GM12874 (cell line): ENCODE data around the gene OIP5.

Source experiments
- TF ChIP-seq, protein P1 (sequence below): IDR thresholded peaks from 2 replicates; pipeline ENCODE4 v1.5.1; 2011; ENCODE audit warnings: low read depth, mild to moderate bottlenecking, control low read depth, low read length, moderate library complexity; ENCODE audit not compliant: insufficient read depth

The OIP5 gene

DNA sequence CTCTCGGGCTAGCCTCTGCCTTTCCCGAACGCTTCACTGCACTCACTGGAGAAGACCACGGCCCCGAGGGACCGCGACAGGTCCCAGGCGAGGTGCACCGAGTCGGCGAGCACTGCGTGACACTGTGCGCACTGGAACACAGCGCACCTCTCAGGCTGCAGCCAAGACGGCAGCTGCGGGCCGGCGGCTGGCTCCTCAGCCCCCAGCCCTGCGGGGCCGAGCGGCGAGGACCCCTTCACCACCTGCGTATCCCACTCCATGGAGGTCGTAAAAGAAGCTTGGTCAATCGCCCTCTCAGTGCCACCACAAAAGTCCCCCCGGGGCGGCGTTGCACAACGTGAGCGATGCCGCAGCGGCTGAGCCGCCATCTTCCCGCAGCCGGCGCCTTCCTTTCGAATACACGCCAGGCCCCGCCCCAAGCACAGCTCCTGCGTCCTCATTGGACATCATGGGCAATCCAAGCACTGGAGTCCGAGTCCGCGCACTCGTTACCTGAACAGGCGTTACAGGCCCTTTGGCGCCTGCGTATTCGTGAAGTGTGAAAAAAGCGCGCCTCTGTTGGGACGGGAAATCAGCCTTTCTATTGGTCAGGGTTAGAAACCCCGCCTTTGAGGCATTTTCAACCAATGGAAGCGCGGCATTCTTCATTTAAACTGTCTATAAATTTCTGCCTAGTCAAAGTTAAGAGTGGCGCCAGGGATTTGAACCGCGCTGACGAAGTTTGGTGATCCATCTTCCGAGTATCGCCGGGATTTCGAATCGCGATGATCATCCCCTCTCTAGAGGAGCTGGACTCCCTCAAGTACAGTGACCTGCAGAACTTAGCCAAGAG lies at the start of gene OIP5, which contains the start of gene NUSAP1:
OIP5 (minus strand) TSS at position 398 of the 832 bp plus-strand sequence; CDS start at position 368, 30 bp downstream.
NUSAP1 (plus strand) TSS at position 688 of the 832 bp plus-strand sequence; CDS start at position 765, 77 bp downstream.
- TF ChIP-seq, protein P1, sequence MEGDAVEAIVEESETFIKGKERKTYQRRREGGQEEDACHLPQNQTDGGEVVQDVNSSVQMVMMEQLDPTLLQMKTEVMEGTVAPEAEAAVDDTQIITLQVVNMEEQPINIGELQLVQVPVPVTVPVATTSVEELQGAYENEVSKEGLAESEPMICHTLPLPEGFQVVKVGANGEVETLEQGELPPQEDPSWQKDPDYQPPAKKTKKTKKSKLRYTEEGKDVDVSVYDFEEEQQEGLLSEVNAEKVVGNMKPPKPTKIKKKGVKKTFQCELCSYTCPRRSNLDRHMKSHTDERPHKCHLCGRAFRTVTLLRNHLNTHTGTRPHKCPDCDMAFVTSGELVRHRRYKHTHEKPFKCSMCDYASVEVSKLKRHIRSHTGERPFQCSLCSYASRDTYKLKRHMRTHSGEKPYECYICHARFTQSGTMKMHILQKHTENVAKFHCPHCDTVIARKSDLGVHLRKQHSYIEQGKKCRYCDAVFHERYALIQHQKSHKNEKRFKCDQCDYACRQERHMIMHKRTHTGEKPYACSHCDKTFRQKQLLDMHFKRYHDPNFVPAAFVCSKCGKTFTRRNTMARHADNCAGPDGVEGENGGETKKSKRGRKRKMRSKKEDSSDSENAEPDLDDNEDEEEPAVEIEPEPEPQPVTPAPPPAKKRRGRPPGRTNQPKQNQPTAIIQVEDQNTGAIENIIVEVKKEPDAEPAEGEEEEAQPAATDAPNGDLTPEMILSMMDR, result peak; percentile 56; the same call in 1 of the 2 replicates

- TF ChIP-seq, protein P1, result no peak
These were observed 45.6 kb upstream of the OIP5 start for GRCh38 chr15:41377978-41378377.

- TF ChIP-seq, protein P1, result no peak
These were observed 35.0 kb upstream of the OIP5 start for GRCh38 chr15:41367418-41367817.

DNA sequence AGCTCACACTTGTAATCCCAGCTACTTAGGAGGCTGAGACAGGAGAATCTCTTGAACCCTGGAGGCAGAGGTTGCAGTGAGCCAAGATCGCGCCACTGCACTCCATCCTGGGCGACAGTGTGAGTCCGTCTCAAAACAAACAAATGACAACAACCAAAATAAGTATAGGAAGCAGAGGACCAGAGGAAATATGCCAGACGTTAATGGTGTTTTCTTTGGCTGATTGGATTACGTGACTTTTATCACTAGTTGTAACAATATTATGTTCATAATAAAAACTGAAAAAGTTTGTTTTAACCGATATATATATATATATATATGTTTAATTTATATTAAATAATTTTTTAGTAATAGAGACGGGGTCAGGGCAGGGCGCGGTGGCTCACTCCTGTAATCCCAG lies 22.0 kb upstream of the OIP5 start:
- TF ChIP-seq, protein P1, result no peak

DNA sequence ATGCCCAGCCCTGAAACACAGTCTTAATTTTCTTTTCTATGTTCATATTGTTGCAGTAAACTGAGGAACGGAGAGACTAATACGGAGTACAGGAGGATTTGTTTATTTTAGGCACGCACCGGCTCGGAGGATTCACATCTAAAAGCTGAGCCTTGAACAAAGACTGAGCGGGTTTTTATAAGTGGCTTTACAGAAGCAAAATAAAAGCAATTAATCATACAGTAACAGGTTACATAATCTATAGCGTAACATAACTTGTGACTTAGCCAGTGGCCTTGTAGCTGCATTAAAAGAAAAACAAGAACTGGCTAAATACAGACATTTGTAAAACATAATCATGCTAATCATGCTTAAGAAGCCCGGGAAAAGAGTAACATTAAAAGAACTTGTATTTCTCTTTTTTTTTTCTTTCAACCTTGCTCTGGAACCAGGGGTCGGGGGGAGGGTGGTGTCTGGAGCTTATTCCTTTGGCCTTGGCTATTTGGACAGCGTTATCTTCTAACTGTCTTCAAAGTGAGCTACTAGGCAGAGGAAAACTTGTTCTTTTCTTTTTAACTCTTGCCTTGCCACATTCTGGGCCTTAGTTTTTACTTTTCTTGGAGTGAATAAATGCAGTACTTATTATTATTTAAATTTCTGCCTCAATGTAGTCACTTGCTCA lies 17.8 kb upstream of the OIP5 start:
- TF ChIP-seq, protein P1, result no peak

DNA sequence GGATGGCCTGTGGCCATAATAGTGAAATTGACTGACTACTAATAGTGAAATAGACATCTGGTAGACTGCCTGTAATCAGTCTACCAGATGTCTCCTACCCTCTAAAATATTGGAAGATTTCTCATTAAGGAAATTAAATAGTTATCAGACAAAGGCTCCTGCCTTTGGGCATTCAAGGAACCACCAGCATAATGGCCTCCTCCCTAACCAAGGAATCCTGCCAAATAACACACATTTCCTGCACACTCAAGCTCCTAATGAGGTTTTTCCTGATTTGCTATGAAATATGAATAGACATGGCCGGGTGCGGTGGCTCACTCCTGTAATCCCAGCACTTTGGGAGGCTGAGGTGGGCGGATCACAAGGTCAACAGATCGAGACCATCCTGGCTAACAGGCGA lies 14.8 kb upstream of the OIP5 start:
- TF ChIP-seq, protein P1, result no peak

GRCh38 chr15:41341519-41341918 lies 9.1 kb upstream of the OIP5 start:
- TF ChIP-seq, protein P1, result no peak
